Measurements from ENCODE around the gene JPH4. TPM values are rescaled to one million over a fixed set of nuclear protein-coding genes. Genes with fewer than 3 reads are reported as not detected.
A peak's percentile ranks its signal among the peaks of the same experiment; 100 is the strongest.

Gene JPH4
- polyA plus RNA-seq, 1 of the 3 experiments (the other 2 are of a cell fraction), result 8.7 TPM

GRCh38 chr14:23588884-23589598, 10.5 kb upstream of the JPH4 start:
- Histone ChIP-seq H3K9me2 (no peaks in the 10 kb centered on the region), H3K4me1 (ENCODE audit: control insufficient read depth in 1 of 2, insufficient read depth in 2 of 2, low read depth in 1 of 2, low read length in 1 of 2) (peaks cover 6 to 7% of the 10 kb centered on the region in 2 experiments; a peak in 3 of 4 replicates), H3F3A (replicated peaks; ENCODE audit: insufficient read depth) (no peaks in the 10 kb centered on the region), H3K4me3 (ENCODE audit: low read depth in 2 of 2, low read length in 1 of 2) (no peak overlapping the region; a peak in 1 of 4 replicates), H3K27me3 (ENCODE audit: insufficient read depth) (no peaks in the 10 kb centered on the region), H3K4me2 (0 out of 2 replicates have a peak overlapping the region, but pooled peaks have one; percentile 51), H3K9me3 (no peaks in the 10 kb centered on the region), H4K20me1 (ENCODE audit: insufficient read depth) (no peaks in the 10 kb centered on the region), H3K79me2 (ENCODE audit: insufficient read depth) (no peaks in the 10 kb centered on the region), H3K9ac (no peak overlapping the region), H3K36me3 (replicated peaks in 1 of 2; ENCODE audit: control insufficient read depth in 1 of 2, insufficient read depth in 2 of 2, low read length in 1 of 2) (no peaks in the 10 kb centered on the region), H3K27ac (ENCODE audit: low read depth in 2 of 2, low read length in 1 of 2) (peak overlapping the region in 1 of 2 experiments; percentile 90; a peak in 2 of 4 replicates), H2AFZ (ENCODE audit: low read depth) (peak overlapping the region; percentile 82)
- CTCF ChIA-PET, result interaction anchor here (0.5 to 3.6 kb wide), 55 partner anchors 9 to 526 kb away, joined by 3 to 45 read pairs (median 4); partner anchors contain the start of genes AP1G2, CARMIL3, DCAF11 and DHRS4
- peak; percentile 94 for DNase-seq
- POLR2A ChIA-PET, result interaction anchor here (0.9 to 1.9 kb wide), 3 partner anchors 10 to 464 kb away, joined by 3 to 8 read pairs (median 4); partner anchors contain the start of gene JPH4
- WGBS (ENCODE audit: low lambda C conversion rate), result 7% methylated on average over 5 of the region's 5 CpGs
- TF ChIP-seq REST (IDR thresholded peaks at IDR 0.05; ENCODE audit: low read depth, low read length), result no peak
- no peak for TF ChIP-seq SIN3A (IDR thresholded peaks at IDR 0.05; ENCODE audit: borderline replicate concordance, low read depth, low read length)
- no peak for TF ChIP-seq RCOR1 (IDR thresholded peaks at IDR 0.05; ENCODE audit: low read length)
- TF ChIP-seq NRF1 (IDR thresholded peaks at IDR 0.05; ENCODE audit: low read depth, low read length), result no peak
- peak; percentile 95 for TF ChIP-seq GATA2 (CRISPR knock-in tag; IDR thresholded peaks at IDR 0.05)
- no peak for TF ChIP-seq PBX3 (IDR thresholded peaks at IDR 0.05)
- no peak for TF ChIP-seq RFX5 (IDR thresholded peaks at IDR 0.05; ENCODE audit: low read length)
- 0 out of 2 replicates have a peak, but pooled peaks have one; percentile 17 for TF ChIP-seq POLR2AphosphoS5 (IDR thresholded peaks at IDR 0.05; ENCODE audit: low read depth, low read length)
- TF ChIP-seq NFIC (IDR thresholded peaks at IDR 0.05; ENCODE audit: borderline replicate concordance), result peak; percentile 90
- peak; percentile 98 for TF ChIP-seq RAD21 (IDR thresholded peaks at IDR 0.05; ENCODE audit: low read length)
- no peak for TF ChIP-seq ELF1 (IDR thresholded peaks at IDR 0.05)
- TF ChIP-seq USF2 (IDR thresholded peaks at IDR 0.05; ENCODE audit: borderline replicate concordance, low read depth, low read length), result no peak
- TF ChIP-seq USF1 (IDR thresholded peaks at IDR 0.05; ENCODE audit: borderline replicate concordance, low read depth), result no peak
- TF ChIP-seq MEF2A (IDR thresholded peaks at IDR 0.05; ENCODE audit: borderline replicate concordance, low read depth), result no peak
- TF ChIP-seq RXRA (IDR thresholded peaks at IDR 0.05; ENCODE audit: borderline replicate concordance, low read depth), result no peak
- TF ChIP-seq ZBTB33 (IDR thresholded peaks at IDR 0.05; ENCODE audit: borderline replicate concordance, low read depth), result no peak
- TF ChIP-seq JUND (IDR thresholded peaks at IDR 0.05), result no peak
- TF ChIP-seq IRF3 (IDR thresholded peaks at IDR 0.05; ENCODE audit: low read depth, low read length), result no peak
- TF ChIP-seq CTCF (IDR thresholded peaks at IDR 0.05), result peak; percentile 84
- no peak for TF ChIP-seq FOSL2 (IDR thresholded peaks at IDR 0.05; ENCODE audit: borderline replicate concordance, low read depth)
- no peak for TF ChIP-seq YY1 (IDR thresholded peaks at IDR 0.05; ENCODE audit: low read depth)
